AG10803 (cell line): ENCODE measurements around the gene CEP192.
A peak's percentile ranks its signal among the peaks of the same experiment; 100 is the strongest.
"Not testable (repeated sequence)": the region's sequence is repeated elsewhere in the genome, so short reads cannot be mapped to it uniquely, and the experiment has no call there.

Experiments used
- DNase-seq: peaks from one replicate; pipeline ENCODE4 v3.0.0; 2010; ENCODE audit warnings: low read depth
- H3K4me3 ChIP-seq: 2 replicates; pipeline ENCODE4 v1.5.1; 2011; ENCODE audit warnings: mild to moderate bottlenecking, low read length, control low read depth
- TF ChIP-seq, protein P1 (sequence below): conservative IDR thresholded peaks from 2 replicates; pipeline ENCODE4 v1.5.1; 2011; ENCODE audit warnings: mild to moderate bottlenecking, low read length, control low read depth, inconsistent platforms

CEP192 gene

DNA sequence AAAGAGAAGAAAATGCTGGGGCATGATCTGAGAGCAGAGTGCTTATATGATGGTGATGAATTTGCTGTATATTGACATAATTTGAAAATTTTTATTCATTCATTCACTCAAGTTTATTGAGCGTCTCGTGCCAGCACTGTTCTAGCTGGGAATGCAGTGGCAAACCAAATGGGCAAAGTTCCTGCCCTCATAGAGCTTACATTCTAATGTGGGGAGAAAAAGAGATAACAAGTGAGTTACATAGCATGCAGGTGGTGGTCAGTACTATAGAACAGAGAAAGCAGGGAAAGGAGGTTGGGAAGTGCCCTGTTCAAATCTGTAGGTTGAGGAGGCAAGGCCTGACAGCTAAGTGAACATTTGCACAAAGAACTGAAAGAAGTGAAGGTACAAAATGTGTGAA, 4.3 kb downstream of the CEP192 start:
- TF ChIP-seq, protein P1, sequence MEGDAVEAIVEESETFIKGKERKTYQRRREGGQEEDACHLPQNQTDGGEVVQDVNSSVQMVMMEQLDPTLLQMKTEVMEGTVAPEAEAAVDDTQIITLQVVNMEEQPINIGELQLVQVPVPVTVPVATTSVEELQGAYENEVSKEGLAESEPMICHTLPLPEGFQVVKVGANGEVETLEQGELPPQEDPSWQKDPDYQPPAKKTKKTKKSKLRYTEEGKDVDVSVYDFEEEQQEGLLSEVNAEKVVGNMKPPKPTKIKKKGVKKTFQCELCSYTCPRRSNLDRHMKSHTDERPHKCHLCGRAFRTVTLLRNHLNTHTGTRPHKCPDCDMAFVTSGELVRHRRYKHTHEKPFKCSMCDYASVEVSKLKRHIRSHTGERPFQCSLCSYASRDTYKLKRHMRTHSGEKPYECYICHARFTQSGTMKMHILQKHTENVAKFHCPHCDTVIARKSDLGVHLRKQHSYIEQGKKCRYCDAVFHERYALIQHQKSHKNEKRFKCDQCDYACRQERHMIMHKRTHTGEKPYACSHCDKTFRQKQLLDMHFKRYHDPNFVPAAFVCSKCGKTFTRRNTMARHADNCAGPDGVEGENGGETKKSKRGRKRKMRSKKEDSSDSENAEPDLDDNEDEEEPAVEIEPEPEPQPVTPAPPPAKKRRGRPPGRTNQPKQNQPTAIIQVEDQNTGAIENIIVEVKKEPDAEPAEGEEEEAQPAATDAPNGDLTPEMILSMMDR = no peak
- H3K4me3 ChIP-seq = no peak overlapping the region
- no peak for DNase-seq

DNA sequence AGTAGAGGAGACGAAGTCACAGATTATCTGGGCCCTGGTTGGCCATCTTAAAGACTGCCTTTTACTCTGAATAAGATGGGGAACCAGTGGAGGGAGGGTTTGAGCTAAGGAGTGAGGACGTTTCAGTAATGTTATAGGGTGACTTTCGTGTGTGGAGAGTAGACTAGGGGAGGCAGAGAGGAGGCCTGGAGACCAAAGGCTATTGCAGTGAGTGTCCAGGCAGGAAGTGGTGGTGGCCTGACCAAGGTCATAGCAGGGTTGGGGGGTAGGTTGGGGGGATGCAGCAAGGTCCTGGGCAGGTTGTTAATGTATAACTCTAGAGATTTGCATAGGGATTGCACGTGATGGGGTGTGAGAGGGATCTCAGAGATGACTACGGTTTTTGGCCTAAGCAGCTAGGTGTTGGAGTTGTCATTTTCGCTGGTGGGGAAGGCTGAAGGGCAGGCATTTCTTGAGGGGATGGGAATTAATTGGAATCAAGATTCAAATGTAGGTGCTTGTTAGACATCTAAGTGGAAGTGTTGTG, 4.9 kb downstream of the CEP192 start:
- TF ChIP-seq, protein P1 = no peak
- H3K4me3 ChIP-seq = no peak overlapping the region
- DNase-seq = no peak

DNA sequence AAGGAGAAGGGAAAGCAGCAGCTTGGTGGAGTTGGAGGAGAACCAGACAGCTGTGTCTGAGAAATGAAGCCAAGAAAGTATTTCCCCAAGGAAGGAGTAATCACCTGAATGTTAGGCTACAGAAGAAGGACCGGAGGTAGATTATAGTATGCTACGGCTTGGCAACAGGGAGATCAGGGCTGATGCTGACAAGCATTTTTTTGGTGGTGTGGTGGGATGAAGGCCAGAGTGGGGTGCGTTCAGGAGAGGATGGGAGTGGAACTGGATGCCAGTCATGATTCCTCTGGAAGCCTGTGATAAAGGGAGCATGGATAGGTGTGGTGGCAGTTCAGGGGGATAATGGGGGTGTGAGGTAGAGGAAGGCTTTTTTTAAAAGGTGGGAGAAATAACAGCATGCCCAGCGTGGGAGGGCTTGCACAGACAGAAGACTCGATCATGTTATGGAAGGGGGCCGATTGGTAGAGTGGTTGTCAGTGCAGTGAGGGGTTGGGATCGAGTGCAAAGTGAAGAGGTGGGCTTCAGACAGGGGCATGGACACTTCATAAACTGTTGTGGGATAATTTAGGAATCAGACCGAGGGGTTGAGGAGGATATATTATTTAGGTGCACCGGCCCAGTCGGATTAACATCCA, 5.6 kb downstream of the CEP192 start:
- TF ChIP-seq, protein P1 = no peak
- no peak overlapping the region for H3K4me3 ChIP-seq

DNA sequence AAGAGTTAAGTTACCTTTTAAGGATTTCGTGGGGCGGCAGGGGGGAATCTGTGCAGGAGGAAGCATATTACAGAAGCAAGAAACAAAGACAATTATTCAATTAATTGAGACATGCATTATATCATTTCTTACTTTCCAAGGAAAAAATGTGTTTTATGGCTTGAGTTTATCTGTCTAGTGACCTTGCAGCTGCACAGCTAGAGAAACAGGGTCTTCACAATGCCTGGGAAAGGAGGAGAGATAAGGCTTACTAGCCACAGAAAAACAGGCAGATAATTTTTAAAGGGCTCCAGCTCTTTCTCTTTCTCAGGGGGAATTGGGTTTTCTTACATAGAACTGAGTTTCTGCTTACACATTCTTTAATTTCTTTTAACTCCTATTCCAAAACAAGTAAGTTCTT, 6.2 kb downstream of the CEP192 start:
- not testable (repeated sequence) for DNase-seq, H3K4me3 ChIP-seq

More for the DNA sequence above, 5.6 kb downstream of the CEP192 start:
- no peak for DNase-seq

DNA sequence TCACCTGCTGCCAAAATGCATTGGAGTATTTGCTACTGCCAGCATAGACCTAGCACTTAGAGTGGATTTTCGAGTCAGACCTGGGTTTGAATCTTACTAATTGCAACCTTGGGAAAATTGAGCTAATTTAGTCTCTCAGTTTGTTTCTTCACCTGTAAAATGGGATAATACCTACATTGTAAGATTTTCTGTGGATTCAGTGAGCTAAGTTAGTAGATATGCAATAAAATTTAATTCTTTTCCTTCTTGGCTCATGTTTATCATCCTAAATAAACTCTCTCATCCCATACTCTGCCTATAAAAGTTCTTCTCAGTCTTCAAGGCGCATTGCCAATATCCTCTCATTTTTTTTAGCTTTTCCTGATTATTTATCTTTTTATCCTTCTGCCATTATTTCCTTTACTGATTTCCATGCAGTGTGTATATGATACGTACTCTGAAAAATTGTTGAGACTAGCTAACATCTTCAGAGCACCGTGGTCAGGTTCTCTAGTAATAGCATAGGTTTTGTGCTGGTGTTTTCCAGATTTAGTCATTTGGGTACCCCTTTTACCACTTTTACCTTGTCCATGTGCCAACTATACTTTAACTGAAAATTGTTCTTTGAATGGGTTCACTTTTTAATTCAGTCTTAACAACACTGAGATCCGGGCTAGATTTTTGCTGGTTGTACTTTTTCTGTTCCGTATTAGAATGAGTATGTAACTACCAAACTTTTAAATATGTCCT, 7.3 kb downstream of the CEP192 start:
- DNase-seq = no peak
- TF ChIP-seq, protein P1 = no peak
- no peak overlapping the region for H3K4me3 ChIP-seq

DNA sequence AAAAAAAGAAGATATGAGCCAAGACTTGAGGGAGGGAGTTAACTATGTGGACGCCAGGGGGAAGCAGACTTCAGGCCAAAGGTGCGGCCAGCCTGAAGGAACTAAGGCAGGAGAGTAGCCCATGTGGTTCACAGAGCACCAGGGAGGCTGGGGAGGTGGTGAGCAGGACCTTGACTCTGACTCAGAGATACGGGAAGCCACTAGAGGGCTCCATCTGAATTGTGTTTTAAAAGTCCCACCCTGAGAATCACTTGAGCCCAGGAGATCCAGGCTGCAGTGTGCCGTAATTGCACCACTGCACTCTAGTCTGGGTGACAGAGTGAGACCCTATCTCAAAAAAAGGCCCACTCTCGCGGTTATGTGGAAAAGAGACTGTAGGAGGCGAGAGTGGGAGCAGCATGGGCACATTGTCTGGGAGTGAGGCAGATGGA, 12.3 kb downstream of the CEP192 start:
- peak; percentile 73 for DNase-seq

DNA sequence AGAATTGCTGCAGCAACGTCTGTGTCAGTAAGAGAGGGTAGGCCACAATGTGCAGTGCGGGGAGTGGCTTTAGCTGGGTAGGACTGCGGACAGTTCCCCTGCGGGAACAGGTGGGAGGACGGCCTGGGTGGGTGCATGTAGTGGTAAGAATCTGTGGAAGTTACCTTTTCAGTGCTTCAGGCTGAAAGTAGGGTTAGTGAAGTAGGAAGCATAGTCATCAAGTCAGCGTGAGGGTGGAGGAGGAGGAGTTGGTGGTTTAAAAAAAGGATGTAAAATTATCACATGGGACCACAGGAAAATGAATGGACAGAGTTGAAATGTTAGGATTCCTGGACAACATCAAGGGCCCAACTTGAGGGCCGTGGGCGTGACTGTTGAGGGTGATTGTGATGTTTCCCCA, 13.2 kb downstream of the CEP192 start:
- DNase-seq = no peak
- no peak overlapping the region for H3K4me3 ChIP-seq
- TF ChIP-seq, protein P1 = no peak

More for the DNA sequence above, 12.3 kb downstream of the CEP192 start:
- TF ChIP-seq, protein P1 = peak; percentile 69
- H3K4me3 ChIP-seq = no peak overlapping the region
